Keratinocyte (primary cell): ENCODE data around the gene DPP10. TPM values are rescaled to one million over a fixed set of nuclear protein-coding genes. Genes with fewer than 3 reads are reported as not detected.

ENCODE experiments used
- DNase-seq: peaks from one replicate; pipeline ENCODE4 v3.0.0-alpha.2; 2011; ENCODE audit warnings: low read depth, missing footprints, low spot score
- FAIRE-seq: peaks from 2 replicates; lab custom pipeline; 2011; peaks lifted over from hg19 to GRCh38; lab: Jason Lieb, UNC
- H2AFZ ChIP-seq: 2 replicates; pipeline ENCODE4 v1.6.0; 2012; ENCODE audit warnings: low read length, control low read depth, inconsistent platforms; ENCODE audit not compliant: control insufficient read depth
- H3K27ac ChIP-seq: 2 replicates; pipeline ENCODE4 v1.5.1; 2011; ENCODE audit warnings: low read length; ENCODE audit not compliant: control insufficient read depth, insufficient read depth
- H3K27me3 ChIP-seq: 3 replicates; pipeline ENCODE4 v1.6.0; 2011; ENCODE audit warnings: low read length; ENCODE audit not compliant: control insufficient read depth, insufficient read depth; ENCODE audit errors: extremely low read depth
- H3K36me3 ChIP-seq, 2 experiments: 2 replicates in 1 of 2; 3 replicates in 1 of 2; pipeline ENCODE4 v1.5.1; 2011; ENCODE audit warnings: low read length in 2 of 2, mild to moderate bottlenecking in 1 of 2; ENCODE audit not compliant: control insufficient read depth in 2 of 2, insufficient read depth in 2 of 2; ENCODE audit errors: extremely low read depth in 1 of 2
- H3K4me1 ChIP-seq: 3 replicates; pipeline ENCODE4 v1.5.1; 2011; ENCODE audit warnings: low read length; ENCODE audit not compliant: control insufficient read depth, insufficient read depth; ENCODE audit errors: extremely low read depth
- H3K4me2 ChIP-seq: 3 replicates; pipeline ENCODE4 v1.6.0; 2011; ENCODE audit warnings: low read depth, low read length; ENCODE audit not compliant: control insufficient read depth, insufficient read depth; ENCODE audit errors: extremely low read depth
- H3K4me3 ChIP-seq, 3 experiments: fragments of 200-600 bp in 1 of 3; sonication (generic) in 1 of 3; 2 replicates in 2 of 3; 3 replicates in 1 of 3; pipeline ENCODE4 v1.5.1; 2011 to 2016; ENCODE audit warnings: low read length in 3 of 3, mild to moderate bottlenecking in 3 of 3, control low read depth in 2 of 3, inconsistent platforms in 1 of 3, low read depth in 1 of 3, mixed read lengths in 1 of 3, mixed run types in 1 of 3, moderate library complexity in 1 of 3; ENCODE audit not compliant: control insufficient read depth in 2 of 3, insufficient read depth in 2 of 3; ENCODE audit errors: extremely low read depth in 1 of 3
- H3K79me2 ChIP-seq: 2 replicates; pipeline ENCODE4 v1.6.0; 2012; ENCODE audit warnings: low read length; ENCODE audit not compliant: control insufficient read depth, insufficient read depth
- H3K9ac ChIP-seq: 3 replicates; pipeline ENCODE4 v1.6.0; 2011; ENCODE audit warnings: low read length; ENCODE audit not compliant: control insufficient read depth, insufficient read depth; ENCODE audit errors: extremely low read depth
- H3K9me1 ChIP-seq: 3 replicates; pipeline ENCODE4 v1.6.0; 2011; ENCODE audit warnings: low read length; ENCODE audit not compliant: control insufficient read depth, insufficient read depth; ENCODE audit errors: extremely low read depth
- H3K9me3 ChIP-seq: 2 replicates; pipeline ENCODE4 v1.5.1; 2012; ENCODE audit warnings: low read depth, low read length; ENCODE audit not compliant: control insufficient read depth
- H4K20me1 ChIP-seq: 3 replicates; pipeline ENCODE4 v1.6.0; 2011; ENCODE audit warnings: low read length; ENCODE audit not compliant: control insufficient read depth, insufficient read depth; ENCODE audit errors: extremely low read depth
- CTCF ChIP-seq, 3 experiments: IDR thresholded peaks in 1 of 3; conservative IDR thresholded peaks in 1 of 3; optimal IDR thresholded peaks in 1 of 3; 2 replicates in 2 of 3; 3 replicates in 1 of 3; pipeline versions ENCODE3 to v1.5.1; 2011; ENCODE audit warnings: low read length in 3 of 3, mild to moderate bottlenecking in 3 of 3, moderate library complexity in 2 of 3, control low read depth in 1 of 3, inconsistent platforms in 1 of 3; ENCODE audit not compliant: insufficient read depth in 2 of 3; ENCODE audit errors: extremely low read depth in 1 of 3
- EZH2 ChIP-seq: IDR thresholded peaks from one replicate; pipeline ENCODE4 v1.6.1; 2012; ENCODE audit warnings: inconsistent platforms, mild to moderate bottlenecking, low read length, moderate library complexity
- dilution Hi-C: fragments of 300-500 bp; cut with MboI; formaldehyde crosslinking; loops from one replicate; pipeline ENCODE4 v1.7.0; 2020; ENCODE audit warnings: low sequenced_read_pairs; ENCODE audit not compliant: extremely low pct_ligation_motif_present
- polyA plus RNA-seq, 5 experiments: library from polyadenylated mRNA; depleted of rRNA in 3 of 5; stranded (reverse) in 3 of 5; stranded (forward) in 1 of 5; unstranded in 1 of 5; fragments of >200 nt; gene quantifications; 1 replicate in 1 of 5; 2 replicates in 3 of 5; 3 replicates in 1 of 5; pipeline versions ENCODE4 v1.2.1 to v1.2.3, GENCODE V29; 2011 to 2012; ENCODE audit warnings: missing spikeins in 2 of 5, low read depth in 1 of 5, low replicate concordance in 1 of 5

The DPP10 gene
- polyA plus RNA-seq, 1 donor (not counting 4 experiments of a cell fraction or from before 2014, with no cell fraction given) = not detected

DNA sequence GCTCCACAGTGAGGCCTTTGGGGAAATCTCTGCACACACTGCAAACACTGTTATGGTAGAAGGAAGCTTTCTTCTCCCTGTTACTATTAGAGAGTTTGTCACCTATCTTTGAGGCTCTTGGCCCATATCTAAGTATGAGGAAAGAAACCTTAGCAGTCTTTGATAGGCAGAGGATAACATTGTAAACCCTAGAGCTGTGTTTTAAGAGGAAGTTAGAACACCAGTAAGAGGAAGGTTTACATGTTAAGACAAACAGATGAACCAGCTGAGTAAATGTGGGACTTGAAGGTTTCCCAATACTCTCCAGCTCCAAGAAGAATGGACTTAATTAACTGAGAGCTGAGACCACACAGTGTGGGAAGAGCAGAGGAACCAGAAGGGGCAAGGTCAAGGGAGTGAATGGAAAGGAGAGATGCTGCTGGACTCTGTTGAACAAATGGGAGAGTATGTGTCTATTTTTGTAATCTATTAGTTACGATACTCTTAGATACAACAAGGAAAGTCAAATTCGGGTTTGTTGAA lies 257.0 kb downstream of the DPP10 start:
- dilution Hi-C loops = no loop called here
- no peak overlapping the region for H3K9ac ChIP-seq
- no peaks in the 10 kb centered on the region for H3K9me3 ChIP-seq
- H3K27ac ChIP-seq = no peak overlapping the region
- no peak overlapping the region for H2AFZ ChIP-seq
- H3K4me2 ChIP-seq = no peak overlapping the region
- no peak for FAIRE-seq
- H3K4me1 ChIP-seq = no peaks in the 10 kb centered on the region
- TF ChIP-seq CTCF (optimal IDR thresholded peaks at IDR 0.05 in 1 of 3, IDR thresholded peaks at IDR 0.05 in 1 of 3, conservative IDR thresholded peaks at IDR 0.05 in 1 of 3; ENCODE audit: extremely low read depth in 1 of 3, insufficient read depth in 2 of 3, low read length in 3 of 3) (no peak), EZH2 (no peak)
- no peaks in the 10 kb centered on the region for H3K36me3 ChIP-seq
- no peak overlapping the region for H3K4me3 ChIP-seq
- H4K20me1 ChIP-seq = no peaks in the 10 kb centered on the region
- no peaks in the 10 kb centered on the region for H3K9me1 ChIP-seq
- no peaks in the 10 kb centered on the region for H3K27me3 ChIP-seq
- H3K79me2 ChIP-seq = no peaks in the 10 kb centered on the region
- DNase-seq = no peak

GRCh38 chr2:114700440-114700839 lies 258.0 kb downstream of the DPP10 start:
- no peak for FAIRE-seq
- H3K4me2 ChIP-seq = no peak overlapping the region

More at GRCh38 chr2:114700440-114700839, 258.0 kb downstream of the DPP10 start:
- Histone ChIP-seq H3K4me1 (no peaks in the 10 kb centered on the region), H3K9me1 (no peaks in the 10 kb centered on the region), H3K36me3 (no peaks in the 10 kb centered on the region), H4K20me1 (no peaks in the 10 kb centered on the region), H3K27me3 (no peaks in the 10 kb centered on the region), H3K27ac (no peak overlapping the region), H3K4me3 (no peak overlapping the region), H3K9me3 (no peaks in the 10 kb centered on the region), H3K79me2 (no peaks in the 10 kb centered on the region), H3K9ac (no peak overlapping the region), H2AFZ (no peak overlapping the region)
- TF ChIP-seq CTCF (optimal IDR thresholded peaks at IDR 0.05 in 1 of 3, IDR thresholded peaks at IDR 0.05 in 1 of 3, conservative IDR thresholded peaks at IDR 0.05 in 1 of 3; ENCODE audit: extremely low read depth in 1 of 3, insufficient read depth in 2 of 3, low read length in 3 of 3) = no peak
- no peak for TF ChIP-seq EZH2
- dilution Hi-C loops = no loop called here
- no peak for DNase-seq
